HEK293 (cell line): Measurements from ENCODE around the gene PRR36.

ENCODE experiments used
- CTCF ChIA-PET: fragments of 350-600 bp; formaldehyde crosslinking; extraction: SDS; loops from one replicate; lab custom pipeline; 2021; ENCODE audit warnings: antibody characterized with exemption; lab: Yijun Ruan, JAX
- POLR2A ChIA-PET: fragments of 300-600 bp; formaldehyde crosslinking; extraction: SDS; loops from one replicate; lab custom pipeline; 2020; ENCODE audit warnings: antibody characterized with exemption, inconsistent platforms; lab: Yijun Ruan, JAX
- H3K27ac ChIP-seq: fragments of 200-500 bp; sonication (Bioruptor generic); 2 replicates; pipeline ENCODE4 v1.5.1; 2014; ENCODE audit warnings: low read depth, low read length, control low read depth, inconsistent platforms; ENCODE audit errors: extremely low read depth
- H3K36me3 ChIP-seq, 2 experiments: fragments of 200-500 bp in 1 of 2; sonication (Bioruptor generic) in 1 of 2; 1 replicate in 1 of 2; 2 replicates in 1 of 2; pipeline ENCODE4 v1.5.1; 2014 to 2017; ENCODE audit warnings: inconsistent platforms in 2 of 2, low read length in 2 of 2; ENCODE audit not compliant: control insufficient read depth in 2 of 2, insufficient read depth in 1 of 2
- H3K4me1 ChIP-seq: fragments of 200-500 bp; sonication (Bioruptor generic); 2 replicates; pipeline ENCODE4 v1.5.1; 2014; ENCODE audit warnings: mild to moderate bottlenecking, low read length, inconsistent platforms; ENCODE audit not compliant: control insufficient read depth, insufficient read depth
- H3K4me3 ChIP-seq: 2 replicates; pipeline ENCODE4 v1.5.1; 2011; ENCODE audit warnings: low read depth, mild to moderate bottlenecking, control low read depth, low read length, moderate library complexity
- H3K9me3 ChIP-seq: fragments of 200-500 bp; sonication (Bioruptor generic); 2 replicates; pipeline ENCODE4 v1.5.1; 2014; ENCODE audit warnings: low read depth, low read length, inconsistent platforms; ENCODE audit not compliant: control insufficient read depth, insufficient read depth
- EGR2 ChIP-seq: fragments of 450-650 bp; formaldehyde crosslinking; IDR thresholded peaks from 2 replicates; pipeline ENCODE4 v1.5.1; 2016; ENCODE audit warnings: low read depth, missing biosample characterization, missing genetic modification characterization
- KLF1 ChIP-seq: fragments of 450-650 bp; formaldehyde crosslinking; IDR thresholded peaks from 2 replicates; pipeline ENCODE4 v1.5.1; 2016; ENCODE audit warnings: missing biosample characterization, missing genetic modification characterization
- KLF8 ChIP-seq: fragments of 450-650 bp; formaldehyde crosslinking; IDR thresholded peaks from 2 replicates; pipeline ENCODE4 v1.5.1; 2016; ENCODE audit warnings: missing biosample characterization, missing genetic modification characterization
- PATZ1 ChIP-seq: fragments of 450-650 bp; formaldehyde crosslinking; IDR thresholded peaks from 2 replicates; pipeline ENCODE4 v1.5.1; 2016; ENCODE audit warnings: missing biosample characterization, missing genetic modification characterization
- ZFHX2 ChIP-seq: fragments of 450-650 bp; formaldehyde crosslinking; conservative IDR thresholded peaks from 2 replicates; pipeline ENCODE4 v1.5.1; 2016; ENCODE audit warnings: missing biosample characterization, missing genetic modification characterization
- ZNF138 ChIP-seq: fragments of 450-650 bp; formaldehyde crosslinking; IDR thresholded peaks from 2 replicates; pipeline ENCODE4 v1.5.1; 2016; ENCODE audit warnings: missing biosample characterization, missing genetic modification characterization, borderline replicate concordance
- ZNF140 ChIP-seq: fragments of 450-650 bp; formaldehyde crosslinking; IDR thresholded peaks from 2 replicates; pipeline ENCODE4 v1.5.1; 2016; ENCODE audit warnings: missing biosample characterization, missing genetic modification characterization
- ZNF423 ChIP-seq: fragments of 450-650 bp; formaldehyde crosslinking; IDR thresholded peaks from 2 replicates; pipeline ENCODE4 v1.5.1; 2016; ENCODE audit warnings: missing biosample characterization, missing genetic modification characterization
- ZNF548 ChIP-seq: fragments of 450-650 bp; formaldehyde crosslinking; IDR thresholded peaks from 2 replicates; pipeline ENCODE4 v1.5.1; 2016; ENCODE audit warnings: missing biosample characterization, missing genetic modification characterization
- ZNF596 ChIP-seq: fragments of 450-650 bp; IDR thresholded peaks from 2 replicates; pipeline ENCODE4 v1.5.0; 2018; ENCODE audit warnings: missing biosample characterization, mild to moderate bottlenecking, missing genetic modification characterization, moderate library complexity
- TF ChIP-seq, protein P1 (sequence below): fragments of 450-650 bp; formaldehyde crosslinking; IDR thresholded peaks from 2 replicates; pipeline ENCODE4 v1.5.1; 2016; ENCODE audit warnings: missing biosample characterization, missing genetic modification characterization

Gene PRR36

DNA sequence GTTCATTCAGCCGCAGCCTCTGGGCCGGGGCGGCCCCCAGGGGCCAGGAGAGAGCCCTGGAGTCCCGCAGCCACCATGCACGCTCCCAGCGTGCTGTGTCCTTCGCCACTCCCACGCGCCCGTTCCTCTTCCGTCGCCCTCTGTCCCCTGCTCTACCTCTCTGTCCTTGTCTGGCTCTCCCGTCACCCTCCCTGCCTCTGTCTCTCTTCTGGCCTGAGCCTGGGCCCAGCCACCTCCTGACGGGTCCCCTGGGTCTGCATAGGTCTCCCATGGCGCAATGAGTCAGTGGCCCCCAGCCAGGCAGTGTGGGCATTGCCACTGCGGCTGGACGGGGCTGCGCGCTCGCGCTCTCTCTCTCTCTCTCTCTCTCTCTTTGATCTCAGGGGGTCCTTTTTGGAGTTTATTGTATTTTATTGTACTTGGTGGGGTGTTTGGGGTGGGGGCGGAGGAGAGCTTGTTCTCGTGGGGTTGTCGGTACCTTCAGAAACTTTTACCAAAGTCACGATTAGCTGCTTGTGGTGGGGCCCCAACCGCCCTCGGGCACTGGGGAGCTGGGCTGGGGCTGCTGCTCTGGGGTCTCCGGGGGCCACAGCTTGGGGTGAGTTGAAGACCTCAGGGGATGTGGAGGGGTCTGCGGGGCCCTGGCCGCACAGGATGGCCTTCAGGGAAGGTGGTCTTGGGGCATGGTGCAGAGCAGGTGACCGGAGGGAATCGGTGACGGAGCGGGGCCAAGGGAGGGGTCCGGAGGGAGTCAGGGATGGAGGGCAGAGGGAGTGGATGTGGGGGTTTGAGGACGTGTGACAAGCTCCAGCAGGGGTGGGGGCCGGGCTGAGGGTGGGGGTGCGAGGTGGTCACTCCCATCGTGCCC is 38.7 kb upstream of the PRR36 start (continued):
- TF ChIP-seq ZNF548 (tag by site-specific recombination), result no peak
- TF ChIP-seq ZNF596 (tag by site-specific recombination), result peak; percentile 53; the same call in 1 of the 2 replicates

DNA sequence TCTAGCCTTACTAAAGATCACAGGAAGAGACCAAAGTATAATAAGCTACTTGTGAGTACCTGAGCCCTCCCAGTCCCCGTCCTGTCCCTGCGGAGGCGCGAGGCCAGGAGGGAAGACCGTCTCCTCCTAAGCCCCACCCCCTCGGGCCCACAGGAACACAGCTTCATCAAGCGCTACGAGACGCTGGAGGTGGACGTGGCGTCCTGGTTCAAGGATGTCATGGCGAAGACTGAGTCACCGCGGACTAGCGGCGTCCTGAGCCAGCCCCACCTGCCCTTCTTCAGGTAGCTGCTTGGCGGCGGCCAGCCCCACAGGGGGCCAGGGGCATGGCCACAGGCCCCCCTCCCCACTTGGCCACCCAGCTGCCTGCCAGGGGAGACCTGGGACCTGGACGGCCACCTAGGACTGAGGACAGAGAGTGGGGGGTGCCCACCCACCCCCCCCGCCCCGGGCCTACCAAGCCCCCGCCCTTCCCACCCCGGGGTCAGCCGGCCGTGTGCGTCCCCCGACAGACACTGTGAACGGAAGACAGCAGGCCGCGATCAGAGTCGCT is 38.0 kb upstream of the PRR36 start:
- peaks cover 0 to 34% of the 10 kb centered on the region in 2 experiments; a peak in 2 of 3 replicates for H3K36me3 ChIP-seq
- H3K4me3 ChIP-seq, result no peak overlapping the region
- H3K27ac ChIP-seq, result no peak overlapping the region
- POLR2A ChIA-PET, result interaction anchor here (1.1 to 2.3 kb wide), 3 partner anchors 8 to 15 kb away, joined by 3 to 15 read pairs (median 8); partner anchors contain the start of genes MAP2K7 and SNAPC2
- CTCF ChIA-PET, result interaction anchor here (0.9 to 1.1 kb wide), 2 partner anchors 32 to 43 kb away, joined by 3 to 4 read pairs; no protein-coding TSS in a partner anchor
- no peaks in the 10 kb centered on the region for H3K9me3 ChIP-seq
- TF ChIP-seq ZNF140 (tag by site-specific recombination), result no peak
- 0 out of 2 replicates have a peak, but pooled peaks have one; percentile 11 for TF ChIP-seq KLF8 (tag by site-specific recombination)
- H3K4me1 ChIP-seq, result no peaks in the 10 kb centered on the region; the same call in 1 of the 2 replicates

- H3K36me3 ChIP-seq, result peaks cover 0 to 36% of the 10 kb centered on the region in 2 experiments; a peak in 2 of 3 replicates
- POLR2A ChIA-PET, result interaction anchor here (1.1 to 2.3 kb wide), 3 partner anchors 8 to 14 kb away, joined by 3 to 15 read pairs (median 8); partner anchors contain the start of genes MAP2K7 and SNAPC2
- H3K27ac ChIP-seq, result no peak overlapping the region
- CTCF ChIA-PET, result interaction anchor here (0.7 to 1.1 kb wide), 3 partner anchors 8 to 43 kb away, joined by 3 to 4 read pairs (median 3); partner anchors contain the start of gene SNAPC2
- TF ChIP-seq ZNF423 (tag by site-specific recombination) (no peak), KLF1 (tag by site-specific recombination) (peak; percentile 83), PATZ1 (tag by site-specific recombination) (0 out of 2 replicates have a peak, but pooled peaks have one; percentile 46), KLF8 (tag by site-specific recombination) (0 out of 2 replicates have a peak, but pooled peaks have one; percentile 20), ZFHX2 (peak; percentile 36; the same call in 1 of the 2 replicates), ZNF138 (tag by site-specific recombination) (no peak), EGR2 (tag by site-specific recombination) (peak; percentile 6; the same call in 1 of the 2 replicates)
- TF ChIP-seq, protein P1, sequence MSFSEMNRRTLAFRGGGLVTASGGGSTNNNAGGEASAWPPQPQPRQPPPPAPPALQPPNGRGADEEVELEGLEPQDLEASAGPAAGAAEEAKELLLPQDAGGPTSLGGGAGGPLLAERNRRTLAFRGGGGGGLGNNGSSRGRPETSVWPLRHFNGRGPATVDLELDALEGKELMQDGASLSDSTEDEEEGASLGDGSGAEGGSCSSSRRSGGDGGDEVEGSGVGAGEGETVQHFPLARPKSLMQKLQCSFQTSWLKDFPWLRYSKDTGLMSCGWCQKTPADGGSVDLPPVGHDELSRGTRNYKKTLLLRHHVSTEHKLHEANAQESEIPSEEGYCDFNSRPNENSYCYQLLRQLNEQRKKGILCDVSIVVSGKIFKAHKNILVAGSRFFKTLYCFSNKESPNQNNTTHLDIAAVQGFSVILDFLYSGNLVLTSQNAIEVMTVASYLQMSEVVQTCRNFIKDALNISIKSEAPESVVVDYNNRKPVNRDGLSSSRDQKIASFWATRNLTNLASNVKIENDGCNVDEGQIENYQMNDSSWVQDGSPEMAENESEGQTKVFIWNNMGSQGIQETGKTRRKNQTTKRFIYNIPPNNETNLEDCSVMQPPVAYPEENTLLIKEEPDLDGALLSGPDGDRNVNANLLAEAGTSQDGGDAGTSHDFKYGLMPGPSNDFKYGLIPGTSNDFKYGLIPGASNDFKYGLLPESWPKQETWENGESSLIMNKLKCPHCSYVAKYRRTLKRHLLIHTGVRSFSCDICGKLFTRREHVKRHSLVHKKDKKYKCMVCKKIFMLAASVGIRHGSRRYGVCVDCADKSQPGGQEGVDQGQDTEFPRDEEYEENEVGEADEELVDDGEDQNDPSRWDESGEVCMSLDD (tag by site-specific recombination), result 0 out of 2 replicates have a peak, but pooled peaks have one; percentile 33
- H3K4me3 ChIP-seq, result no peak overlapping the region
- H3K9me3 ChIP-seq, result no peaks in the 10 kb centered on the region
- no peaks in the 10 kb centered on the region for H3K4me1 ChIP-seq
Measured at GRCh38 chr19:7911508-7912143, 37.4 kb upstream of the PRR36 start.
